HepG2 (cell line): ENCODE results near the gene C10orf71.

Experiments
- BHLHE40 ChIP-seq: IDR thresholded peaks from 2 replicates; pipeline ENCODE4 v1.6.1; 2011; ENCODE audit warnings: low read length, improper control_type of control experiment
- CBX2 ChIP-seq, 2 experiments: fragments of 200-600 bp in 1 of 2; sonication (generic); formaldehyde crosslinking in 1 of 2; IDR thresholded peaks; 2 replicates each; pipeline versions ENCODE4 v1.7.0 to v1.8.1; 2018 to 2022; ENCODE audit warnings: low read depth in 2 of 2, low read length in 1 of 2, mild to moderate bottlenecking in 1 of 2, missing genetic modification reagents in 1 of 2
- ESRRA ChIP-seq: sonication (generic); formaldehyde crosslinking; IDR thresholded peaks from 2 replicates; pipeline ENCODE4 v1.5.1; 2020; ENCODE audit warnings: mild to moderate bottlenecking, low read depth, missing genetic modification reagents
- ETV5 ChIP-seq: IDR thresholded peaks from 2 replicates; pipeline ENCODE4 v1.6.1; 2018; ENCODE audit warnings: missing biosample characterization, missing genetic modification reagents, inconsistent platforms, borderline replicate concordance
- HIC2 ChIP-seq: sonication (generic); formaldehyde crosslinking; IDR thresholded peaks from 2 replicates; pipeline ENCODE4 v1.9.0; 2022; ENCODE audit warnings: low read depth, missing genetic modification reagents
- KLF13 ChIP-seq: sonication (generic); formaldehyde crosslinking; IDR thresholded peaks from 2 replicates; pipeline ENCODE4 v1.4.0; 2020; ENCODE audit warnings: mild to moderate bottlenecking, missing genetic modification reagents
- KLF9 ChIP-seq: IDR thresholded peaks from 2 replicates; pipeline ENCODE4 v1.6.1; 2016; ENCODE audit warnings: low read depth
- NR2F1 ChIP-seq, 2 experiments: fragments of 450-650 bp in 1 of 2; formaldehyde crosslinking in 1 of 2; IDR thresholded peaks; 2 replicates each; pipeline versions ENCODE4 v1.5.0 to v1.6.1; 2016 to 2020; ENCODE audit warnings: mild to moderate bottlenecking in 1 of 2, missing compliant biosample characterization in 1 of 2, missing genetic modification reagents in 1 of 2, moderate library complexity in 1 of 2
- SRF ChIP-seq: IDR thresholded peaks from 2 replicates; pipeline ENCODE4 v1.6.1; 2011; ENCODE audit warnings: mild to moderate bottlenecking, low read depth, low read length, moderate library complexity
- ZNF296 ChIP-seq: sonication (generic); formaldehyde crosslinking; conservative IDR thresholded peaks from 2 replicates; pipeline ENCODE4 v1.5.0; 2020; ENCODE audit warnings: mild to moderate bottlenecking, missing genetic modification reagents
- ZNF34 ChIP-seq: sonication (generic); formaldehyde crosslinking; IDR thresholded peaks from 2 replicates; pipeline ENCODE4 v1.4.0; 2020; ENCODE audit warnings: mild to moderate bottlenecking, missing genetic modification reagents, borderline replicate concordance
- ZNF614 ChIP-seq: IDR thresholded peaks from 2 replicates; pipeline ENCODE4 v1.6.1; 2018; ENCODE audit warnings: missing biosample characterization, missing genetic modification reagents, inconsistent platforms, borderline replicate concordance
- ZSCAN25 ChIP-seq: sonication (generic); formaldehyde crosslinking; IDR thresholded peaks from 2 replicates; pipeline ENCODE4 v1.8.0; 2022; ENCODE audit warnings: mild to moderate bottlenecking, missing genetic modification reagents

GRCh38 chr10:49354593-49354992 is 55.6 kb downstream of the C10orf71 start:
- TF ChIP-seq ZNF34 (CRISPR knock-in tag) = no peak
- TF ChIP-seq KLF13 = no peak
- no peak for TF ChIP-seq ZNF614
- TF ChIP-seq SRF = no peak
- TF ChIP-seq ZNF296 (CRISPR knock-in tag) = no peak
- no peak for TF ChIP-seq CBX2 (IDR thresholded peaks at IDR 0.05; ENCODE audit: low read depth, low read length)
- no peak for TF ChIP-seq CBX2 (CRISPR knock-in tag; IDR thresholded peaks at IDR 0.05; ENCODE audit: low read depth)
- no peak for TF ChIP-seq BHLHE40
- no peak for TF ChIP-seq NR2F1 (CRISPR knock-in tag; IDR thresholded peaks at IDR 0.05)
- TF ChIP-seq ZSCAN25 = no peak
- TF ChIP-seq ETV5 (CRISPR knock-in tag) = no peak
- TF ChIP-seq HIC2 (CRISPR knock-in tag) = no peak
- TF ChIP-seq KLF9 (CRISPR knock-in tag) = no peak
- TF ChIP-seq ESRRA (CRISPR knock-in tag) = no peak
